ENCODE data around the gene PIEZO1.

Gene PIEZO1

DNA sequence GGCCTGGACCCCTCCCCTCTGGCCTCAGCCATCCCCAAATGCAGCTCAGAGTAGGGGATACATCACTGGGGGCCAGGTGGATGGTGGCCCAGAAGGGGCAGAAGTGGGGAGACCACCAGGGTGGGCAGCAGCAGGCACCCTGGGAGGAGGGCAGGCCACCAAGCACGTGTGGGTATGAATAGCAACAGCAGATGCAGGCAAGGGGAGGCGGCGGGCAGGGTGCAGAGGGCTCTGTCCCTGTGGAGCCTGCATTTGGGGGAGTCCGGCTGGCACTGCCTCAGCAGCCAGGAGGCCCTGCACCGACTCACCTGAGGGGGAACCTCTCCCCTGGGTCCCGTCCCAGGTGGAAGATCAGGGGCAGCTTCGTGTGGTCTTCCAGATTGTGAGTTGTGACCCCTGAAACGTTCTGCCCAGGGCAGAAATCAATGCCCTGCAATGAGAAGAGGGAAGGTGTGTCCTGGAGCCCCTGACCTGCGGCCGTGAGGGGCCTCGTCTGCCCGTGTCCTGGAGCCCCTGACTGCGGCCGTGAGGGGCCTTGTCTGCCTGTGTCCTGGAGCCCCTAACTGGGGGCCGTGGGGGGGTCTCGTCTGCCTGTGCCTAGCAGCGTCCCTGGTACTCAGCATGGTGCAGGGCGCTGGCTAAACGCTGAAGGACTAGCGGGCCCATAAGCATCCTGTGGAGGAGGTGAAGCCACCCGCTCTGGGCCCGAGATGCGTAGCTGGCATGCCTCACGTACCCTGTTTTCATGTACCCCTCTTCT, 37.4 kb upstream of the PIEZO1 start:
- no peaks in the 10 kb centered on the region for H3K36me3 Mint-ChIP-seq
- DNase-seq: no peak
- H3K9me3 Mint-ChIP-seq: no peaks in the 10 kb centered on the region
- CTCF ChIA-PET: interaction anchor here (0.8 kb wide), 1 partner anchor 85 kb away, joined by 3 read pairs; no protein-coding TSS in a partner anchor
- no peaks in the 10 kb centered on the region for H3K4me1 Mint-ChIP-seq
- no peak overlapping the region for H3K4me3 Mint-ChIP-seq
- H3K27me3 Mint-ChIP-seq: no peaks in the 10 kb centered on the region
- H3K27ac Mint-ChIP-seq: peak overlapping the region; percentile 19

DNA sequence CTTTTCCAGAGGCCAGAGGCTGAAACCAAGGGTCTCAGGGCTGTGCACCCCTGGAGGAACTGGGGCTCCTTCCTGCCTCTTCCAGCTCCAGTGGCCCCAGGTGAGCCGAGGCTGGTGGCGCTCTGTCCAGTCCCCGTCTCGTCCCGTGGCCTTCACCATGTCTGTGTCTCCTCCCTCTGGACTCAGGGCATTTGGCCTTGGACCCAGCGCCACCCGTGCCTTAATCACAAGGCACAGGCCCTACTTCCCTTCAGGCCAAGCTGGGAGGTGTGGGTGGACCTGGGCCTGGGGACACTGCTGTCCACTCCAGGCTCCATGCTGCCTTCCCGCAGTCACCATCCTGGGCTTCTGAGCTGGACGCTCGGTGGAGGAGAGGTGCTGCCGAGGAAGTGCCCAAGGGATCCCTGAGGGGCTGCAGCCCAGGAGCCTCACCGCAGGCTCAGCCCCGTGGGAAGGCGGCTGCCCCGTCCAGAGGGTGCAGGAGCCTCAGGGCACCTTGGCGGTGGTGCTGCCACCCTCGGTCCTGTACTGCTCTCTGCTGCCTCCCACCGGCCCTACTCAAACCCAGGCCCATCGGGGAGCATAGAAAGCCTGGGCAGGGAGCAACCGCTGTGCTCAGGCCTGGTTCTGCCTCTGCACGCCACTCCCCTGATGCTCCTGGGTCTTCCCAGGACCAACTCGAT, 36.3 kb upstream of the PIEZO1 start:
- no peaks in the 10 kb centered on the region for H3K9me3 Mint-ChIP-seq
- no peak overlapping the region for H3K27ac Mint-ChIP-seq

DNA sequence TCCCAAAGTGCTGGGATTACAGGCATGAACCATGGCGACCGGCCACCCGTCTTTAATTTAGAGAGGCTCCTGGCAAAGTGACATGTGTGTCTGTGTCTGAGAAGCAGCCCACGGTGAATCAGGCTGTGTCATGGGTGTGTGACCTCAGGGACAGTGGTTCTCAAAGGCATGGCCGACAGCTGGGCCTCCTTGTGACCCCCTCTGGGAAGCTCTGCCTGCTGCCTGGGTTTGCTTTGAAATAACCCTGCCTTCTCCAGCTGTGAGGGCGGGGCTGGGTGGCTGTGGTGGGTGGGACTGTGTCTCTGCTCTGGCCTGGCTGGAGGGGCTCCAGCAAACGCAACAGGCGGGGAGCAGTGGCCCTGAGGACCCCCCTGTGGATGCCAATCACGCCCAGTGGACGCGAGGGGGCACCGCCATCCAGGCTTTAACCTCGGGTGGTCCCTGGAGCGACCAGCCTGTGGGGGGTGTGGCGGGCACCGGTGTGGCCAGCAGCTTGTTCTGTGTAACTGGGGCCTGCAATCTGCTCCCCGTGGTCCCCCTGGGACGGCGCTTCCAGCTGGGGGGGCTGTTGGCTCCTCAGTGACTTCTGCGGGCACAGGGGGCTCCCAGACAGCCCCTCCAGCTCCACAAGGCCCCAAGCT, 35.5 kb upstream of the PIEZO1 start:
- DNase-seq: no peak
- Mint-ChIP-seq H3K27ac (no peak overlapping the region), H3K4me3 (no peak overlapping the region), H3K36me3 (no peaks in the 10 kb centered on the region), H3K4me1 (no peaks in the 10 kb centered on the region), H3K27me3 (no peaks in the 10 kb centered on the region), H3K9me3 (no peaks in the 10 kb centered on the region)
- CTCF ChIA-PET: no interaction called here

More for the DNA sequence above, 36.3 kb upstream of the PIEZO1 start:
- Mint-ChIP-seq H3K27me3 (no peaks in the 10 kb centered on the region), H3K4me1 (no peaks in the 10 kb centered on the region), H3K36me3 (no peaks in the 10 kb centered on the region), H3K4me3 (no peak overlapping the region)
- CTCF ChIA-PET: no interaction called here
- DNase-seq: no peak

DNA sequence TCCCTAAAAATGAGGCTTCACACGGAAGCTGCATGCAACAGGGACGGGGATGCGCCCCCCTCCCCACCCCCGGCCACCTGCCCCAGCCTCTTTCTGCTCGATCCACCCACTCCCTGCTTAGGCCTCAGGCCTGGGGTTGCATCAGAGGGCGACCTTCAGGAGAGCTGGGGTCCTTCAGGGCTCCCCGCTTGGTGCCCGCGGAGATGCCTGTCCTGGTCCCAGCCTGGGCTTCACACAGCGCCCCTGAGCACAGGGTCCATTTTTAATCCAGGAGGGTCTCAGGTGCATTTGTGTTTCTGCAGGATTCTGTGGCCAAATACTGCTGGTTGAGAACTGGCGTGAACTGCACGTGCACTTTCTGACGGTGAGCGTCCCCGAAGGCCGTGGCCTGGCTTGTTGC, 34.1 kb upstream of the PIEZO1 start:
- Mint-ChIP-seq H3K4me3 (no peak overlapping the region), H3K27me3 (no peaks in the 10 kb centered on the region), H3K9me3 (no peaks in the 10 kb centered on the region), H3K36me3 (no peaks in the 10 kb centered on the region), H3K27ac (peak overlapping the region; percentile 28), H3K4me1 (no peaks in the 10 kb centered on the region)
- CTCF ChIA-PET: no interaction called here
- DNase-seq: no peak

DNA sequence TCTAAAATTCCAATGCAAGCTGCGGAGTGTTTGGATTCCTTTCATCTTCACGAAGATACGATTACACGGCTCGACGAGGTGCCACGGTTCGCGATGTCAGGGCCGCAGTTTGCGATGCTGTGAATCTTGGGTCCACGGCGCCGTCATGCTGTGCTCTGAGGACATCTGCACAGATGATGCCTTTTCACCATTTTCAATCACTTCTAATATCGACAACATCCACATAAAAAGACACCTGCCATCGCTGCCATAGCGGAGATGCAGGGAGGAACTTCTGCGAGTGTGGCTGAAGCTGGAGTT, 33.5 kb upstream of the PIEZO1 start:
- Mint-ChIP-seq H3K27ac (no peak overlapping the region), H3K4me1 (peaks cover 3% of the 10 kb centered on the region), H3K4me3 (no peak overlapping the region), H3K9me3 (no peaks in the 10 kb centered on the region), H3K27me3 (no peaks in the 10 kb centered on the region), H3K36me3 (no peaks in the 10 kb centered on the region)
- DNase-seq: no peak
- CTCF ChIA-PET: no interaction called here

DNA sequence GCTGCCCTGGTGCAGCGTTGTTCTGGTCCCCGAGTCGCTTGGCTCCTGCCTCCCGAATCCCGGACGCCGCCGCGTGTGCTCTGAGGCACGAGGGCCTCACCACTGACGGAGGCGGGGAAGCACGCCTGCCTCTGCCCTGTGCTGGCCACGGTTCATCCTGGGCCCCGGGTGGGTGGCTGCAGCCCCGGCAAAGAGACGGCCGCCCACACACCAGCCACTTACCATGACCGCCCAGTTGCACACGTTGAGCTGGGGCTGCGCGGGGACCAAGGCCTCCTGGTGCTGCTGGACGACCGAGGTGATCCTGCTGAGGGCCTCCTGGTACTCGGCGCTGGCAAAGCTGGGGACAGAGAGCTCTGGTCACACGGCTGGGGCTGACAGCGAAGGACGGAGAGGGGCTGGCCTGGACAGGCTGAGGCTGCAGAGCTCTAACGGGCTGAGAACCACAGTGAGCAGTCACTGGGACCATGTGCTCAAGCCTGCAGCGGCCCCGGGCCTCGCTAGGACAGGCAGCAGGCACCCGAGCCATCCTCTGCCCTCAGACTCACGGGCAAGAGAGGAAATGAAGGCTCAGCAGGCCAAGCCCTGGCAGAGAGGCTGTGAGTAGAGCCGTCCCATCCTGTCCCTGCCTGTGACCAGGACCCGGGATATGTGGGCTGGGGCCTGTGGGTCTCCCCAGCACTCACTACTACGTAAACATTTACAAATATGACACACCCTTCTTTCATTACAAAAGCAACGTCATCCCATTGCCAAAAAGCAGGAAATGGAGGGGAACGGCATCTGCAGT, 33.0 kb upstream of the PIEZO1 start:
- Mint-ChIP-seq H3K27ac (no peak overlapping the region), H3K9me3 (no peaks in the 10 kb centered on the region), H3K4me1 (peaks cover 3% of the 10 kb centered on the region), H3K36me3 (no peaks in the 10 kb centered on the region), H3K4me3 (no peak overlapping the region), H3K27me3 (no peaks in the 10 kb centered on the region)
- no peak for DNase-seq
- CTCF ChIA-PET: no interaction called here

DNA sequence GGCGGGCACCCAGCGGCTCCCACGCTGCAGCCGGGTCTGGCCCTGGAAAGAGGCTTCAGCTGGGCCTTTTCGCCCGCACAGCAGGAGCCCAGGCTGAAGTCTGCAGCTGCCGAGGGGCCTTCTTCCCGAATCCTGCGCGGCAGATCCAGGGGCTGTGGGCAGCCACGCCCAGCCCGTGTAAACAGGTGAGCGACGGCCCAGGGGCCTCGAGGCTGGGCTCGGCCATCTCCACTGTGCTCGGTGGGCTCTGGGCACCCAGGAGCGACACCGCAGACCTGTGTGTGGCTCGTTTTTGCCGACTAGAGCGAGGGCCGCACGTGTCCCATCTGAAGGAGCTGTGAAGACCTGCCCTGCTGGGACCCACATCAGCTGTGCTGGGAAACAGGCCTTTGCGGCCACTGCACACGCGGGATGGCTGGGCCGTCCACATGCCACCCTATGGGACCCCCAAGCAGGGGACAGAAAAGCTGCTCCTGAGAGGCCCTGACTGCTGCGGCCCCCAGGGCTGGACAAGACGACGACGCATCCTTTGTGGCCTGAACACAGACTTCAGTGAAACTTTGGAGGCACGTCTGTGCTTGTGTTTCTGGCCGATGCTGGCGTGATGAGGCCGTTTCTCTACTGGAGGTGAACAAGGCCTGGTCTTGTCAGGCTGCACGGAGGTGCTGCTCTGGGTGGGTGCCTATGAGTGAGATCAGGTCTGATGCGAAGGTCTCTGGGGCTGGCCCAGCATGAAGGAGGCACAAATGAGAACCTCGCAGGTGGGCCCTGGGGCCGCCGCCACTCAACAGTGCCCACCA, 31.9 kb upstream of the PIEZO1 start:
- Mint-ChIP-seq H3K4me1 (peaks cover 10% of the 10 kb centered on the region), H3K36me3 (no peaks in the 10 kb centered on the region), H3K4me3 (no peak overlapping the region), H3K9me3 (no peaks in the 10 kb centered on the region), H3K27ac (no peak overlapping the region), H3K27me3 (no peaks in the 10 kb centered on the region)
- CTCF ChIA-PET: interaction anchor here (1.0 to 1.5 kb wide), 2 partner anchors 41 to 350 kb away, joined by 4 to 5 read pairs; no protein-coding TSS in a partner anchor
- no peak for DNase-seq

DNA sequence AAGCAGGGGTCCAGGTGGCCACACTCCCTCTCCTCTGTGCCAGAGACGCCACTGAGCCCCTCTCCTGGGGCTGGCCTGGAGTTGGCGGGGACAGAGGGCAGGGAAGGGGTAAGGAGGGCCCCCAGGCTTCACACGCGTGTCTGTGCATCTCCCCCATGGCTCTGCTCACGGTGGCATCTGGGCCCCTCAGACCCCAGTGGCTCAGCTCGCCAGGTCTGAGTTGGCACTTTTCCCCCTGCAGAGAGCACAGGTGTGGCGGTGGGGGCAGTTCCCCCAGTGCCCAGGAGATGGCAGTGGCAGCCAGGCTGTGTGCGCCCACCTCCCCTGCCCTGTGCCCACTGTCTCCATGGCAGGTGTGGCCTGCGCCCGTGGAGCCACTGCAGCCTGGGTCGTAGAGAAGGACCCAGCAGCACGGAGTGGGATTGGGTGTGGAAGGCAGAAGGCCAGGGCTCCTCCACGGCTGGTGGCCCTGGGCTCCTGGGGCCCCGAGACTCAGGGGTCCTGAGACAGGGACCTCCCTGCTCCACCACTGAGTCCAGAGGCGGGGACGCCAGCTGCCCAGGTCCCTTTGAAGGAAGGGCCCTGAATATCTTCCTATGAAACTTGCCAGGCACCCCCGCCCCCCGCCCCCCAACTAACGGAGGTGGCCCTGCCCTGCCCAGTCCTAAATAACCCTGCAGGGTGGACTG, 31.0 kb upstream of the PIEZO1 start:
- Mint-ChIP-seq H3K27ac (no peak overlapping the region), H3K4me1 (peaks cover 11% of the 10 kb centered on the region), H3K9me3 (no peaks in the 10 kb centered on the region), H3K27me3 (no peaks in the 10 kb centered on the region), H3K4me3 (no peak overlapping the region), H3K36me3 (no peaks in the 10 kb centered on the region)
- CTCF ChIA-PET: interaction anchor here (0.9 to 3.0 kb wide), 3 partner anchors 41 to 402 kb away, joined by 3 to 14 read pairs (median 4); partner anchors contain the start of genes GALNS, TRAPPC2L and ZNF778
- peak; percentile 72 for DNase-seq

DNA sequence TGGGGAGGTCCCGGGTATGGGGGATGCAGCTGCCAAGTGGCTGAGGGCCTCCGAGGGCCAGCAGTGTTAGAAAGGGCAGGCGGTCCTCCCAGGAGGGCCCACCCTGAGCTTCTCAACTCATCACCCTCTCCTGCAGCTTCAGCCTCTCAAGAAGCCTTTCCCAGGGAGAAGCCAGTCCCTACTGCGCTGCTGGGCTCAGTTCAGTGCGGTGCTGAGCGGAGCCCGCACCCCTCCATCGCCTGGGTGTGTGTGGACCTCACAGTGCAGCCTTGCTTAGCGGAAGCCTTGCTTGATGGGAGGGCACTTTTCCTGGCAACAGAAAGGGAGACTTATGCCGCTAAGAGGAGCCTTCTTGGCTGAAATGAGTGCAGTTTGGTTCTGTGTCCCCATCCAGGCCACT, 30.2 kb upstream of the PIEZO1 start:
- no peaks in the 10 kb centered on the region for H3K9me3 Mint-ChIP-seq
- no peaks in the 10 kb centered on the region for H3K27me3 Mint-ChIP-seq
- no peak overlapping the region for H3K27ac Mint-ChIP-seq
- H3K36me3 Mint-ChIP-seq: no peaks in the 10 kb centered on the region
- DNase-seq: no peak
- H3K4me1 Mint-ChIP-seq: peaks cover 15% of the 10 kb centered on the region
- H3K4me3 Mint-ChIP-seq: no peak overlapping the region
- CTCF ChIA-PET: interaction anchor here (0.9 to 3.0 kb wide), 3 partner anchors 42 to 403 kb away, joined by 3 to 14 read pairs (median 3); partner anchors contain the start of genes GALNS, TRAPPC2L and ZNF778

DNA sequence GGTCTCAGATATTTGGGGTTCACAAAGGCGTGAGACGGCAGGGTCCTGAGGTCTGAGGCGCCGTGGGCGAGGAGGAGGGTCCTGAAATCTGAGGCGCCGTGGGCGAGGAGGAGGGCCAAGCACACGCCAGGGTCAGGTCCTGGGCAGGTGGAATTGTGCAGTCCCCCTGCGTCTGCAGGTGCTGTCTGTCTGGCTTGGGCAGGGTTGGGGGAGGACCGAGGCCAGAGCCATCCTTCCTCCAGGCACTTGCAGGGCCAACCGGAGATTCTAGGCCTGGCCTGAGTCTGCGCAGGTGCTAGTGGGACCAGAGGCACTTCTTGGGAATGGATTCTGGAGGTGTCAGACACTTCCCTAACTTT, 29.1 kb upstream of the PIEZO1 start:
- peaks cover under 1% of the 10 kb centered on the region for H3K36me3 Mint-ChIP-seq
- no peaks in the 10 kb centered on the region for H3K27me3 Mint-ChIP-seq
- no peak for DNase-seq
- no peak overlapping the region for H3K4me3 Mint-ChIP-seq
- H3K9me3 Mint-ChIP-seq: no peaks in the 10 kb centered on the region
- H3K4me1 Mint-ChIP-seq: peaks cover 22% of the 10 kb centered on the region
- CTCF ChIA-PET: interaction anchor here (1.4 to 3.0 kb wide), 3 partner anchors 43 to 77 kb away, joined by 3 to 14 read pairs (median 4); partner anchors contain the start of genes GALNS and TRAPPC2L
- H3K27ac Mint-ChIP-seq: no peak overlapping the region

DNA sequence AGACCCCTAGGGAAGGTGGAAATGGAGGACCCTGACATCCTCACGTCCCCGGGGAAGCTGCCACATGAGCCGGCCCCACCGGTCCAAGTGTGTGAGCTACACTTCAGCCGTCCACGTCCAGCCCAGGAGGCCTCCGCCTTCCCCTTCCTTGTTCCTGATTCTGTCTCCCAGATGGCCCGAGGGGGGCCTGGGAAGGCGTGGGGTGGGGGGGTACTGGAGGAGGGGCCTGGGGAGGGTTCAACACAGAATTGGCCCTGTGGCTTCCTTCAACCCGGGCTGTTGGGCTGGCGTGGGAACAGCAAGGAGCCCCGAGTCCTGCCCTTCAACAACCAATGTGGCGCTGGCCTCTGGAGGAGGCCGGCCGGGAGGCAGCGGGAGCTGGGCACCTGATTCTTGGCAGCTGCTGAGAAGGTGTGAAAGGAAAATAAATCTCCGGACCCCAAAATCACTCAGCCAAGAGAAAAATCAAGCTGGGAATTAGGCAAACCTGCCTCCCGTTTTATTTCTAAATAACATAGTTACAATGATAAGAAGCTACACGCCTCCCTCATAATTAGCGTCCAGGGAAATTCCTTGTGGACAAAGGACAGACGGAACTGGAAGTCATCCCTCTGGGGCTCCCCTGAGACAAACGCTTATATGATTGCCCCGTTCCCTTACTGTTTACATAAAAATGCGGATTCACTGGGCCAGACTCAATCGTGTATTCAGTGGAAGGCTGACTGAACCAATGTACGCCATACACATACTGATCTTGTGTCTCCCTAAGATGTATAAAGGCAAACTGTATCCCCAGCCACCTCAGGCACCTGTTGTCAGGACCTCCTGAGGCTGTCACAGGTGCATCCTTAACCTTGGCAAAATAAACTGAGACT, 28.5 kb upstream of the PIEZO1 start:
- no peaks in the 10 kb centered on the region for H3K27me3 Mint-ChIP-seq
- H3K4me3 Mint-ChIP-seq: peak overlapping the region; percentile 78
- DNase-seq: no peak
- H3K9me3 Mint-ChIP-seq: no peaks in the 10 kb centered on the region
- H3K27ac Mint-ChIP-seq: peak overlapping the region; percentile 93
- peaks cover 24% of the 10 kb centered on the region for H3K4me1 Mint-ChIP-seq
- peaks cover 3% of the 10 kb centered on the region for H3K36me3 Mint-ChIP-seq
- CTCF ChIA-PET: interaction anchor here (0.9 to 3.0 kb wide), 4 partner anchors 44 to 354 kb away, joined by 3 to 14 read pairs (median 6); partner anchors contain the start of genes GALNS and TRAPPC2L

DNA sequence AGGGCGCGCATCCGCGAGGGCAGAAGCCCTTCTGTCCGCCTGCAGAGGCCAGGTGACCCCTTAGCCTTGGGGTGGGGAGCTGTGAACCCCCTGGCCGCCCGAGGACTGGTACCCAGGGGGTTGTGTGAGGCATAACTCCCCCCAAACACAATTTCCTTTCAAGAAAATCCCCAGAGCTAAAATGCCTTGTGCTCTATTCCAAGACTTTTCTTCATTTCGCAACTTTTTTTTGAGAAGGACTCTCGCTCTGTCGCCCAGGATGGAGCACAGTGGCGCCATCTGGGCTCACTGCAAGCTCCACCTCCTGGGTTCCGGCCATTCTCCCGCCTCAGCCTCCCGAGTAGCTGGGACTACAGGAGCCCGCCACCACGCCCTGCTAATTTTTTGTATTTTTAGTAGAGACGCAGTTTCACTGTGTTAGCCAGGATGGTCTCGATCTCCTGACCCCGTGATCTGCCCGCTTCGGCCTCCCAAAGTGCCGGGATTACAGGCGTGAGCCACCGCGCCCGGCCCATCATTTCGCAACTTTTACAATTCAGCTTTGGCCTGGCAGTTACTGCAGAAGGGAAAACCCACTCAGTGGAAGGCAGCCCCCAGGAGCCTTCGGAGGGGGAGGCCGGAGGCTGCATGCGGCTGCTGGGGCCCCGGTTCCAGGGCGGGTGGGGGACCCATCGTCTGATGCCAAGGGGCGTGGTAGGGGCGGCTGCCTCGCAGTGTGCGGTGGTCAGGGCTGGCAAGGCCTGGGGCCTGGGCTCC, 27.7 kb upstream of the PIEZO1 start:
- peak overlapping the region; percentile 93 for H3K27ac Mint-ChIP-seq
- DNase-seq: peak; percentile 48
- H3K27me3 Mint-ChIP-seq: no peaks in the 10 kb centered on the region
- CTCF ChIA-PET: interaction anchor here (0.7 to 1.7 kb wide), 4 partner anchors 43 to 355 kb away, joined by 3 to 8 read pairs (median 4); partner anchors contain the start of genes GALNS and TRAPPC2L
- peaks cover 10% of the 10 kb centered on the region for H3K36me3 Mint-ChIP-seq
- peak overlapping the region; percentile 78 for H3K4me3 Mint-ChIP-seq
- no peaks in the 10 kb centered on the region for H3K9me3 Mint-ChIP-seq
- H3K4me1 Mint-ChIP-seq: peaks cover 26% of the 10 kb centered on the region

Measured in activated naive CD4-positive, alpha-beta T cell treated with anti-CD3 and anti-CD28 coated beads, Interleukin-2, amount 10 ng/mL, durations not matched to agents 7 days and 5 days (primary cell).